SK-N-MC (cell line): ENCODE data around the gene FES.

ENCODE experiments used
- DNase-seq: peaks from one replicate; pipeline ENCODE4 v3.0.0-alpha.2; 2011; ENCODE audit warnings: low read depth, low spot score
- H3K27ac ChIP-seq: fragments of 200-600 bp; sonication (generic); 2 replicates; pipeline ENCODE4 v1.5.1; 2016; ENCODE audit warnings: mixed run types
- H3K36me3 ChIP-seq: fragments of 200-600 bp; sonication (generic); 2 replicates; pipeline ENCODE4 v1.6.1; 2017; ENCODE audit warnings: antibody characterized with exemption, low read length, mixed read lengths; ENCODE audit not compliant: insufficient read depth
- H3K4me3 ChIP-seq: fragments of 200-600 bp; sonication (generic); 2 replicates; pipeline ENCODE4 v1.5.1; 2016
- H3K9ac ChIP-seq: fragments of 200-600 bp; sonication (generic); 2 replicates; pipeline ENCODE4 v1.8.0; 2017; ENCODE audit warnings: mixed run types, mixed read lengths; ENCODE audit not compliant: insufficient read length
- H3K9me3 ChIP-seq: fragments of 200-600 bp; sonication (generic); 2 replicates; pipeline ENCODE4 v1.6.1; 2017; ENCODE audit warnings: low read depth, mild to moderate bottlenecking, antibody characterized with exemption, low read length, moderate library complexity, mixed read lengths
- EZH2 ChIP-seq: fragments of 200-600 bp; sonication (generic); IDR thresholded peaks from one replicate; pipeline ENCODE4 v1.6.1; 2017; ENCODE audit warnings: antibody characterized with exemption
- FOXP2 ChIP-seq: optimal IDR thresholded peaks from 2 replicates; pipeline ENCODE3; 2011; ENCODE audit warnings: mild to moderate bottlenecking, moderate library complexity; ENCODE audit not compliant: insufficient read depth; ENCODE audit errors: extremely low read length, control extremely low read depth
- POLR2AphosphoS5 ChIP-seq: IDR thresholded peaks from 2 replicates; pipeline ENCODE4 v1.6.1; 2012; ENCODE audit warnings: mild to moderate bottlenecking, low read depth, low read length, borderline replicate concordance

FES gene

DNA sequence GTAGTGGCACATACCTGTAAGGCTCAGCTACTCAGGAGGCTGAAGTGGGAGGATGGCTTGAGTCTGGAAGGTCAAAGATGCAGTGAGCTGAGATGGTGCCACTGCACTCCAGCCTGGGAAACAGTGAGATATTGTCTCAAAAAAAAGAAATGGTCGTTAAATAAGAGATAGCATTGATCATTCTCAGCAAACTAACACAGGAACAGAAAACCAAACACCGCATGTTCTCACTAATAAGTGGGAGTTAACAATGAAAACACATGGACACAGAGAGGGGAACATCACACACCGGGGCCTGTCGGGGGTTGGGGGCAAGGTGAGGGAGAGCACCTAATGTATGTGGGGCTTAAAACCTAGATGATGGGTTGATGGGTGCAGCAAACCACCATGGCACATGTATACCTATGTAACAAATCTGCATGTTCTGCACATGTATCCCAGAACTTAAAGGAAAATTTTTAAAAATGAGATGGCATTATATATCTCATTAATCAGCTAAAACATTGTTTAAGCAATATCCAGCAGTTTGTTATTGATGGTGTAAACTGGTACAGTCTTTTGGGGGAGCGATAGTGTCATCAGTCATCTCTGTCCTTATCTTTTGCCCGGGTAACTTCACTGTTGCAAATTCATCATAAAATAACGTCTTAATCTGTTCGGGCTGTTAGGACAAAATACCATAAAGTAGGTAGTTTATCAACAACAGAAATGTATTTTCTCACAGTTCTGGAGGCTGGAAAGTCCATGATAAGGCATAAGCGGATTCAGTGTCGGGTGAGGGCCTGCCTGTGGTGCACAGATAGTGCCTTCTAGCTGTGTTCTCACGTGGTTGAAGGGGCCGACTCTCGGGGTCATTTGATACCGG, 17.1 kb downstream of the FES start:
- no peaks in the 10 kb centered on the region for H3K9me3 ChIP-seq
- H3K4me3 ChIP-seq: peak overlapping the region; percentile 84
- no peak overlapping the region for H3K27ac ChIP-seq

DNA sequence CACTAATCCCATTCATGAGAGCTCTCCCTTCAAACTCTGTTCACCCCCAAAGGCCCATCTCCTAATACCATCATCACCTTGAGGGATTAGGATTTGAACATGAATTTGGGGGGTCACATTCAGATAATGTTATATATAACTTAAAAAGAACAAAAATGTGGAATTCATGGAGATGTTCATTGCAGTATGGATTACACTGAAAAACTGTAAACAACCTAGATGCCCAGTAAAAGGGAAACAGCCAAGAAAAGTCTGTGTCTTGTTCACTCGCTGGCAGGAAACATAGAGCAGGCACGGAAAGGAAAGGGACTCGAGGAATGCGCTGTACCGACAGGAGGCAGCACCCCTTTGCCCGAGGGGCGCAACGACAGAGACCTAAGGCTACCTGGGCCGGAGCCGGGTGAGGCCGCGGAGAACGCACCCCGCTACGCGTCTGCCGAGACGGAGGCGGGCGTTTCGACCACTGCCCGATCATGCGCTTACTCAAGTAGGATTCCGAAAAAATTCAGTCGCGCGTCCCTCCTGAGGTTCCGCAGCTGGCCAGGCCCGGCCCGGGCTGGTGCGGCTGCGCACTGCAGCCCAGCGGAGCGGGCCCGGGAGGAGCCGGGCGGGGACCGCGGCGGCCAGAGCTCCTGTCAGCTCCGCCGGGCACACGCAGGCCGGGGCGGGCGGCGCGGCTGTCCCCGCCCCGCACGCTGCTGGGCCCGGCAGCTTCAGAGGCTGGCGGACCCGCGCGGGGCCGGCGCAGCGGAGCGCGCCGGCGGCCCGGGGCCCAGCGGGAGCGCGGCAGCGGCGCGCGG, 17.9 kb downstream of the FES start:
- Histone ChIP-seq H3K9ac (peak overlapping the region; percentile 79), H3K9me3 (no peaks in the 10 kb centered on the region), H3K27ac (no peak overlapping the region), H3K4me3 (peak overlapping the region; percentile 84), H3K36me3 (peaks cover 22% of the 10 kb centered on the region)
- TF ChIP-seq EZH2 (no peak), POLR2AphosphoS5 (peak; percentile 63), FOXP2 (no peak)
- no peak for DNase-seq

More for the DNA sequence above, 17.1 kb downstream of the FES start:
- no peak for DNase-seq
- peak overlapping the region; percentile 79 for H3K9ac ChIP-seq
- TF ChIP-seq POLR2AphosphoS5 (no peak), EZH2 (no peak), FOXP2 (no peak)
- peaks cover 14% of the 10 kb centered on the region for H3K36me3 ChIP-seq

DNA sequence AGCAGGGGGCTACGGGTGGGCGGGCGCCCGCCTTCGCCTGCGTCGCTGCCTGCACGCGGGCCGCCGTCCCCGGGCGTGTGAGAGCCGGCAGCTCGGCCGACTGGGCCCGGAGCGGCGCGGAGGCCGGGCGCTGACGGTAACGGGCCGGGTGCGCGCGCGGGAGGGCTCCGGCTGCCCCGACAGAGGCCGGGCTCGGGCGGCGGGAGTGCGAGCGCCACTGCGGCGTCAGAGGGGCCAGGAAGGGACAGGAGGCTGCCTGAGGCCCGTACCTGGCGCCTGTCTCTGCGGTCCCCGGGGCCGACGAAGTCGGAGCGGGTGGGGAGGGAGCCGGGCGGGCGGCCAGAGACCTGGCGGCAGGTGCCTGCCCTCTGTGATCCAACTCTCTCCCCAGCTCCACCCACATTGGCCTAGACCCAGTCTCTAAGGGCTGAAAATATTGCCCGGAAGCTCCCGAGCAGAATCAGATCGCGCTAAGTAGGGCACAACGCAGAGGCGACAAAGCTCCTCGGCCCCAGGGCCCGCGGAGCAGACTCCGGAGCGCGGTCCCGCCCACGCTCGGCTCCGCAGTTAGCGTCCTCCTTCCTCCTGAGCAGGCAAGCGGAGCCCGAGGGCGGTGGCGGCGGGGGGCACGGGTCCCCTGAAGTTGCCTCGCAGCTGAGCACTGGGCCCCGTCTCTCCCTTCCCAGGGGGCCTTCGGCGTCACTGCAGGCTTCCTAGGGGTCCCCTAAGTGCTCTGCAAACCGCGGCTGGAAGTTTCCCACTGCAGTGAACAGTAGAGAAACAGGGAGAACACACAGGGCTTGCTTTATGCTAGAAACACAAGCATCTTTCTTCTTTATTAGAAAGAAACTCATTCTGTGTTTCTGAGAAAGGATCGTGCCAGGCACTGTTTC, 18.8 kb downstream of the FES start, which contains the start of gene MAN2A2:
Gene MAN2A2, plus strand, starts transcription at position 463 of the 893 bp plus-strand sequence. CDS start 906 bp downstream, outside the sequence.
- no peak for DNase-seq
- TF ChIP-seq EZH2: no peak
- TF ChIP-seq POLR2AphosphoS5: peak; percentile 67; the same call in 1 of the 2 replicates
- peak within 1 kb of the TSS; percentile 62 for H3K27ac ChIP-seq
- no peaks in the 10 kb centered on the region for H3K9me3 ChIP-seq
- H3K4me3 ChIP-seq: peak within 1 kb of the TSS; percentile 95
- peaks cover 30% of the 10 kb centered on the region for H3K36me3 ChIP-seq
- peak within 1 kb of the TSS; percentile 86 for H3K9ac ChIP-seq

DNA sequence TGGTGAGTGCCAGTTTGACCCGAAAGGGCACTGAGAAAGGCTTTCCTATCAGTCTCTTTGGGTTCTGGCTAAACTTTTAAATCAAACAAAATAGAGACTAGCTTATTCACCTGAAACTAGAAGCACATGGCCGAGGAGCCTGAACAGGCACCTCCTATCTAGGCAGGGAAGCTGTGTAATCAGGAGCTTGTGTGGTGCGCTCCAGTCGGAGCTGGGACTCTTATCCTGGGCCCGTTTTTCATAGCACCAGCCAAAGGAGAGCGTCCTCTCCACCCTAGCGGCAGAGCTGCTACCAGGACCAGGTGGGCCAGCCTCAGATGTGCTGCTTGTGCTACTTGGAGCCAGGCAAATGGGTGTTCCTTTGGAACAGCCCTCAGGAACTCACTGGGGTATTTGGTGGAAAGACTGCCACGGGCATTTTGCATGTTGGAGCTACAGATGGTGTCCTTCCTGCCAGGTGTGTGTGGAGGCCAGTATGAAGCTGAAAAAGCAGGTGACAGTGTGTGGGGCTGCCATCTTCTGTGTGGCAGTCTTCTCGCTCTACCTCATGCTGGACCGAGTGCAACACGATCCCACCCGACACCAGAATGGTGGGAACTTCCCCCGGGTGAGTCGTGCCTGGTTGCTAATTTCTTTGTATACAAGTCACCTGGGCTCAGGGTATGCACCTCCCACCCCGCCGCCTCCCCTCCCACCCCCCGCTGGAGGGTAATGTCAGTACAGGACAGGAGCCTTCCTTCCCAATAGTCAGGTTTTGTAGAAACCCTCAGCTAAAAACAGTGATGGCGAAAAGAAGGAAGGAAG, 19.6 kb downstream of the FES start:
- DNase-seq: no peak
- peak overlapping the region; percentile 95 for H3K4me3 ChIP-seq
- TF ChIP-seq FOXP2 (no peak), EZH2 (no peak), POLR2AphosphoS5 (no peak)
- peak overlapping the region; percentile 86 for H3K9ac ChIP-seq
- no peaks in the 10 kb centered on the region for H3K9me3 ChIP-seq
- H3K36me3 ChIP-seq: peaks cover 31% of the 10 kb centered on the region
- peak overlapping the region; percentile 62 for H3K27ac ChIP-seq

DNA sequence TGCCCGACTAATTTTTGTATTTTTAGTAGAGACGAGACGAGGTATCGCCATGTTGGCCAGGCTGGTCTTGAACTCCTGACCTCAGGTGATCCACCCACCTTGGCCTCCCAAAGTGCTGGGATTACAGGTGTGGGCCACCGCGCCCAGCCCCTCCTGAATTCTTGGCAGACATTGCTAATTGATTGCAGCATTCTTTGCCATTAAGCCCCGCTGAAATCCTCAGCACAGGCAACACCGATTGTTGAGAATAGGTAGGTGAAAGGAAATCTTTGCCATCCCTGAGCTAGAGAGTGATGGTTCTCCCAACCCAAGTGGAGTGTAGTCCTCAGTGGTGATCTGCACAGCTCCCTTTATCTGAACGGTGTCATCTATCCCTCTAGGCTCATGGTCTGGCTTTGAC, 20.4 kb downstream of the FES start:
- no peaks in the 10 kb centered on the region for H3K9me3 ChIP-seq
- DNase-seq: no peak
- no peak overlapping the region for H3K4me3 ChIP-seq
- H3K36me3 ChIP-seq: peaks cover 35% of the 10 kb centered on the region
- H3K9ac ChIP-seq: no peak overlapping the region
- TF ChIP-seq EZH2 (no peak), FOXP2 (no peak), POLR2AphosphoS5 (no peak)
- no peak overlapping the region for H3K27ac ChIP-seq

DNA sequence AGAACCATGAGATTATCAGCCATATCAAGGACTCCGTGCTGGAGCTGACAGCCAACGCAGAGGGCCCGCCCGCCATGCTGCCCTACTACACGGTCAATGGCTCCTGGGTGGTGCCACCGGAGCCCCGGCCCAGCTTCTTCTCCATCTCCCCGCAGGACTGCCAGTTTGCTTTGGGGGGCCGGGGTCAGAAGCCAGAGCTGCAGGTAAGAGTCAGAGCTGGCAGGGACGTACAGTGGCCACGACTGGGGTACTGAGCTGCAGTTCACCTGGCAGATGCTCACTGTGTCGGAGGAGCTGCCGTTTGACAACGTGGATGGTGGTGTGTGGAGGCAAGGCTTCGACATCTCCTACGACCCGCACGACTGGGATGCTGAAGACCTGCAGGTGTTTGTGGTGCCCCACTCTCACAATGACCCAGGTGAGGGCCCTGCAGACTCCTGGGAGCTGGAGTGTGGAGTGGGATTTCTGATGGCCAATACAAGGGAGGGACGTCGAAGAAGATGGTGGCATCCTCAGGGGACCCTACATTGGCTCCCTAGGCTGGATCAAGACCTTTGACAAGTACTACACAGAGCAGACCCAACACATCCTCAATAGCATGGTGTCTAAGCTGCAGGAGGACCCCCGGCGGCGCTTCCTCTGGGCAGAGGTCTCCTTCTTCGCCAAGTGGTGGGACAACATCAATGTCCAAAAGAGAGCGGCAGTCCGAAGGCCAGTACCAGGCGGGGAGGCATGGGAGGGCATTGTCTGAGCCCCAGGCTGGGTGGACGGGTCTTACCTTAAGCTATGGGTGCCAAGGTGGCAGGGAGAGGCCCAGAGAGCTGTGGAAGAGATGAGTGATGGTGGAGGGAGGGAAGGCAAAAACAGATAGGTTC, 21.2 kb downstream of the FES start:
- no peaks in the 10 kb centered on the region for H3K9me3 ChIP-seq
- TF ChIP-seq FOXP2 (no peak), POLR2AphosphoS5 (no peak), EZH2 (no peak)
- peaks cover 38% of the 10 kb centered on the region for H3K36me3 ChIP-seq
- no peak overlapping the region for H3K9ac ChIP-seq
- H3K27ac ChIP-seq: no peak overlapping the region
- DNase-seq: no peak
- no peak overlapping the region for H3K4me3 ChIP-seq

DNA sequence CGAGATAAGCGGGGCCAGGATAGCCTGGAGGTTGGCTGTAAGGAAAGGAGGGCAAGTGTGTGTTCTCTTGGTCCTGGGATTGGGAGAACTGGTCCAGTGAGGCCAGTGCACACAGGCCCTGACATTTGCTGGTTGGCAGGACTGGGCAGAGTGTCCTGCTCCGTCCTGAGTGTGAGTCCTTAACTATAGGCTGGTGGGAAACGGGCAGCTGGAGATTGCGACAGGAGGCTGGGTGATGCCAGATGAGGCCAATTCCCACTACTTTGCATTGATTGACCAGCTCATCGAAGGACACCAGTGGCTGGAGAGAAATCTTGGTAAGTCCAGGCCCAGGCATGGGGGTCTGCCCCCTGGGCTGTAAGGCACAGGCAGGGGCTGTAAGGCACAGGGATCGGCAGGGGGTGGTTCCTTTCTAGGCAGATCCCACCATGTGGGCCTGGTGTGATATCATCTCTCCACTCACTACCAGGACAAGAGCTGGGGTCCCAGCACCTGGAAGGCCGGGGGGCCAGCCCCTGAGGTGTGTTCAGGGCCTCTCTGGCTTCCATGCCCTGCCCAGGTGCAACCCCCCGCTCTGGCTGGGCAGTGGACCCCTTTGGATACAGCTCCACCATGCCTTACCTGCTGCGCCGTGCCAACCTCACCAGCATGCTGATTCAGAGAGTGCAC, 22.0 kb downstream of the FES start:
- Histone ChIP-seq H3K27ac (no peak overlapping the region), H3K9me3 (no peaks in the 10 kb centered on the region), H3K4me3 (no peak overlapping the region), H3K36me3 (peaks cover 45% of the 10 kb centered on the region), H3K9ac (no peak overlapping the region)
- DNase-seq: no peak
- TF ChIP-seq FOXP2: no peak
- TF ChIP-seq POLR2AphosphoS5: no peak
- no peak for TF ChIP-seq EZH2
